ENCODE measurements around the gene SLC26A5.

GRCh38 chr7:103336761-103337160 is 109.2 kb downstream of the SLC26A5 start:
- TF ChIP-seq, protein P1, sequence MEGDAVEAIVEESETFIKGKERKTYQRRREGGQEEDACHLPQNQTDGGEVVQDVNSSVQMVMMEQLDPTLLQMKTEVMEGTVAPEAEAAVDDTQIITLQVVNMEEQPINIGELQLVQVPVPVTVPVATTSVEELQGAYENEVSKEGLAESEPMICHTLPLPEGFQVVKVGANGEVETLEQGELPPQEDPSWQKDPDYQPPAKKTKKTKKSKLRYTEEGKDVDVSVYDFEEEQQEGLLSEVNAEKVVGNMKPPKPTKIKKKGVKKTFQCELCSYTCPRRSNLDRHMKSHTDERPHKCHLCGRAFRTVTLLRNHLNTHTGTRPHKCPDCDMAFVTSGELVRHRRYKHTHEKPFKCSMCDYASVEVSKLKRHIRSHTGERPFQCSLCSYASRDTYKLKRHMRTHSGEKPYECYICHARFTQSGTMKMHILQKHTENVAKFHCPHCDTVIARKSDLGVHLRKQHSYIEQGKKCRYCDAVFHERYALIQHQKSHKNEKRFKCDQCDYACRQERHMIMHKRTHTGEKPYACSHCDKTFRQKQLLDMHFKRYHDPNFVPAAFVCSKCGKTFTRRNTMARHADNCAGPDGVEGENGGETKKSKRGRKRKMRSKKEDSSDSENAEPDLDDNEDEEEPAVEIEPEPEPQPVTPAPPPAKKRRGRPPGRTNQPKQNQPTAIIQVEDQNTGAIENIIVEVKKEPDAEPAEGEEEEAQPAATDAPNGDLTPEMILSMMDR (IDR thresholded peaks at IDR 0.05; ENCODE audit: low read depth, low read length, poor library complexity, severe bottlenecking), result no peak
- no peak for TF ChIP-seq EZH2phosphoT487 (IDR thresholded peaks at IDR 0.05; ENCODE audit: borderline replicate concordance, low read length)

All from DOHH2 (cell line).